Brain pericyte (primary cell): ENCODE measurements around the gene ENOX1.

Source experiments
- DNase-seq: peaks from one replicate; pipeline ENCODE4 v3.0.0-alpha.2; 2012; ENCODE audit warnings: low read depth, low spot score

ENOX1 gene

GRCh38 chr13:43608400-43609137 is 178.2 kb downstream of the ENOX1 start:
- DNase-seq: no peak

DNA sequence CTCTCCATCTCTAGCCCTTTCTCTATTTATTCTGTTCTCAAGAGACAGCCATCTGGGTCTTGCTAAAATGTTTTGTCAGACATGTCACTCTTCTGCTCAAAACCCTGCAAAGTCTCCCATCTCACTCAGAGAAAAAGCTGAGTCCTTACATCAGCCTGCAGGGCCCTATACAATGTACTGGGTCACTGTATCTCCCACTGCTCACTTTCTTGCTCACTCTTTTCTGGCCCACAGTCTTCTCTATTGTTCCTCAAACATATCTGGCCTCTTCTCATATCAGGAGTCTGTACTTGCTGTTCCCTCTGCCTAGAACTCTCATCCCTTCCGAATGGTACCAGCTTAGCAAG is 189.2 kb downstream of the ENOX1 start:
- DNase-seq: no peak

GRCh38 chr13:43596924-43597598 is 189.7 kb downstream of the ENOX1 start:
- no peak for DNase-seq

- DNase-seq: no peak
Measured at GRCh38 chr13:43596006-43596405, 190.8 kb downstream of the ENOX1 start.

GRCh38 chr13:43587376-43587775 is 199.4 kb downstream of the ENOX1 start:
- DNase-seq: no peak

- no peak for DNase-seq
Measured at GRCh38 chr13:43584751-43585150, 202.0 kb downstream of the ENOX1 start.

DNA sequence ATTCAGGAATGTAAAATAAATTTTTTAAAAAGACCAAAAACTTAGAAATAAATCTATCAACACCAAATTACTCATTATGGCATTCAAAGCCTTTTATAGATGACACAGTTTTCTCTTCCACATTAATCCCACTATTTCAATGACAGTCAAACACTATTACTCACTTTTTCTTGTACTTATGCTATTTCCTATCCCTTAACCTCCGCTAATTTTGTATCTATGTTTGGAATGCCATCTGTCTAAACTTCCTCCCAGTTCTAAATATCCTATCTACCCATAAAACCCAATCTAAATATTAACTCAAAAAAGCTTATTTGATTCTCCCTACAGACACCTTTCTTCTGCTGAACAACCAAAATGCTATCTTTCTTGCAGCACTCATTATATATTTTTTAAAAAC is 203.5 kb downstream of the ENOX1 start:
- no peak for DNase-seq

DNA sequence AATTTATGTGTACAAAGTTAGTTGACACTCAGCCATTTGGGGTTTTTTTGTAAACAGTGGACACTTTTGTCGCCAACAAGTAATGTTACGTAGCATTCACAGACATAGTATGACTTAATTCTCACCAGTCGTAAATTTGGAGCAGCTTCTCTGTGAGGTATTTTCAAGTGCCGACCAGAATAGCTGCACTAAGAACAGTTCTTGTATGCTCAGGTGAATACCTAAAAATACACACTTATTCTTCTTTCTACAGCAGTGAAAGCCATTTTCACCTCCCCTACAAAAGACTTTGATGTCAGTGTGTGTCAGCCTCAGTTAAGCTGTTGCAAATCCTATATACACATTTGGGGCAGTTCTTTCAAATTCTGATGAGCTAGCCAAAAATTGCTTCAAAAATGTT is 206.5 kb downstream of the ENOX1 start:
- DNase-seq: no peak

GRCh38 chr13:43579321-43579720 is 207.5 kb downstream of the ENOX1 start:
- no peak for DNase-seq

- no peak for DNase-seq
Measured at GRCh38 chr13:43574605-43575004, 212.2 kb downstream of the ENOX1 start.

DNA sequence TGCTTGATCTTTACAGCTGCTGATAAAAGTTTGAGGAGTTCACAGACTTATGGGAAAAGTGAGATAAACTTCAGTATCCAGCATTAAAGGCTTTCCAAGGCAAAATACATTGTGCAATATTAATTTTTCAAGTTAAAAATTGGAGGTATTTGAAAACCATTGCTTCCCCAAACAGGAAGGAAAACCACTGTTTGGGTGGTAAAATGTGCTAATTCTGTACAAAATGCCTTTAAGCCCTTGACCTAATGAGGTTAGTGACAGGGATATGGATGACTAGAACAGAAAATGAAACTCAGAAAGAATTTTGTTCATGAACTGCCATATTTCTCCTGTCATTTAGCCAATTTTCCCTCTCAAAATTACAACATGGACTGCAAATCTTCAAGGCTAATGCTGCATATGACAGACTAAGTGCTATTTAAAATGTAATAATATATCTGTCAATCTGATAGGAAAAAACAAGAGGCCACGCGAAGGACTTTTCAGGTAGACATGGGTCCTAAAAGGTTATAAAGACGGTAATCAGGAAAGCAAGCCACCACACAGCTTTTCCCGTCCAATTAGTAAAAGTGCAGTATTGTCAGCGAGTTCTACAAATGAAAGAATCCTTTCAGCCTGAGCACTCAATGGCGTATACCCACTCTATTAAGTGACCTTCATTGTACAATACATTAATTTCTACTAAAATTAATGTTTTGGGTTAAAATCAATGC is 212.8 kb downstream of the ENOX1 start:
- no peak for DNase-seq

- DNase-seq: no peak
Measured at GRCh38 chr13:43573361-43573740, 213.4 kb downstream of the ENOX1 start.

DNA sequence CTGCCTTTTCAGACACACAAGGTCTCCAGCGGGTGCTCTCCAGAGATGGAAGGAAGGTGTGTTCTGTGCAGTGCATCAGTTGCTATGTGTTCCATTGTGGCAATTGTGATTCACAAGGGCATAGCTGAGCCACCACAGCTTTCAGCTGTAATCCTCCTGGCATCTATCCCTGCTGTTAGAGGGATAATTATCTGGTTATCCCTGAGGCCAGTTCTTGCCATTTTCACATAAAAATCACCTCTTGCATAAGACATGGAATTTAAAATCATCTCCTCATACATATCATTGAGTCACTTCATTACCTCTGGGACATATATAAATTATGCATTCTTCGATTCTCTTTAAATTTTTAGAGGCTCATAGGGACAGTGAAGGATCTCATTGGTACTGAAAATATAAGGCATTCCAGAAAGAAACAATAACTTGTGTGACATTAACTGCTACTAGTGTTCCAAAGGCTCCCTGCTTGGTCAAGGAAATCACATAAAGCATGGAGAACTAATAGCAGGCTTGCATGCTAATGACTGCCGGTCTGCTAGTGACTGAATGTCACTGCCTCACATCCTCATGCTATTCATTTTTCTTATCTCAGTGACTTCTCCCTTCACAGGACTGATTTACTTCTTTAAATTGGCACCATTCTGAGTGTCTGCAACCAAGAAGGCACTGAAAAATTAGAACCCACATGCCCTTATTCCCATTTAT is 214.0 kb downstream of the ENOX1 start:
- no peak for DNase-seq

DNA sequence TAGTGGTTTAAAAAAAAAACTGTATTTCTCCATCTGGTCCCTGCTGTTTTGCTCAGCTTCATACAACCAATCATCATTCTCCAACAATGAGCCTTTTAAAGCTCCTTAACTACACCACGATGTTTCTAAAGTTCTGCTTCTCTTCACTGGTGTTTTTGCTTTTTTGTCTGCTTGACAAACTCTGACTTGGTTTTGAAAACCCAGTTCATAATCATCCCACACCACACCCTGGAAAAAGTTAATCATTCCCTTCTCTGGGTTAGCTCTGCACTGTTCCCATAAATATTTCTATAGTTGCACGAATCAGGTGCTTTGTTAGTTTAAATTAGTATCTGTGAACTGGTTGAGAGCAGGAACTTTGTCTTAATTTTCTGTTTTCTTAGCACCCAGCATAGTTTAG is 217.1 kb downstream of the ENOX1 start:
- no peak for DNase-seq

GRCh38 chr13:43567608-43568007 is 219.2 kb downstream of the ENOX1 start:
- no peak for DNase-seq

DNA sequence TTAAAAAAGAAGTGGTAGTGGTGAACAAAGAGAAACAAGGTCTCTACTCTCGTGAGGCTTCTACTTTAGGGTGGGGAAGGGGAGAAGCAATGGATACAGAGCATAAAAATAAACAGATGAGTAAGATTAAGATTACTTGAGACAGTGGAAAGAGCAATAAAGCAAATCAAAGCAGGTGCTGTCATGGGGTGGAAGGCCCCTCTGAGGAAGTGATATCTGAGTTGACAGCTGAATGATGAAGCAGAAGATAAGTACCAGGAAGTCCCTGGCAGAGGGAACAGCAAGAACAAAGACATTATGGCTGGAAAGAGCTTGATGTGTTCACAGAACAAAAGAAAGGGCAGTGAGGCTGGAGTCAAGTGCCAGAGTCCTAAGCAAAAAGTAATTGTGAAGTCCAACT is 221.8 kb downstream of the ENOX1 start:
- no peak for DNase-seq

GRCh38 chr13:43561081-43561480 is 225.7 kb downstream of the ENOX1 start:
- no peak for DNase-seq

GRCh38 chr13:43558939-43559338 is 227.8 kb downstream of the ENOX1 start:
- DNase-seq: no peak

DNA sequence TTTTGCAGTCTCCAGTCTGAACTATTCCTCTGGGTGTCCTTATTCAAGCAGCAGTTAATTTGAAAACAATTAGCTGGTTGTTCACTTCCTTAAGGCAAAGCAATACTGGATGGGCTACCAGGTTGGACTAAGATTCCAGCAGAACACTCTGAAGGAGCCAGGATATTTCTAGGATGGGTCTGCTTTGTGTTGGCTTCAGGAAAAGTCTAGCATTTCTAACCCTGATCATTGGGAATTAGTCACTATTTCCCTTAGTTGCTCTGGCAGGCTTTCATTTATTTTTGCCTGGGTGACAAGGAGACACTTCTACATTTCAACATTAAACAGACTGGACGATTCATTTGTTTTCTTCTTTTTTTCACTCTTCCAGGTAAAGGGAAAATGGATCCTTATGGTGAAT is 228.4 kb downstream of the ENOX1 start:
- no peak for DNase-seq

- DNase-seq: no peak
Measured at GRCh38 chr13:43555667-43556066, 231.1 kb downstream of the ENOX1 start.

- DNase-seq: no peak
Measured at GRCh38 chr13:43551897-43552456, 234.8 kb downstream of the ENOX1 start.

GRCh38 chr13:43546816-43547215 is 240.0 kb downstream of the ENOX1 start:
- no peak for DNase-seq
